HG03159 (cell line): ENCODE measurements around the gene RBBP8NL.
"Not testable (repeated sequence)": the region's sequence is repeated elsewhere in the genome, so short reads cannot be mapped to it uniquely, and the experiment has no call there.

Experiments used
- ATAC-seq: cut with Tn5 transposase; IDR thresholded peaks from one replicate; pipeline ENCODE4 v1.9.1; 2021; ENCODE audit warnings: mild to moderate bottlenecking, moderate library complexity; ENCODE audit not compliant: unreplicated experiment

RBBP8NL gene

DNA sequence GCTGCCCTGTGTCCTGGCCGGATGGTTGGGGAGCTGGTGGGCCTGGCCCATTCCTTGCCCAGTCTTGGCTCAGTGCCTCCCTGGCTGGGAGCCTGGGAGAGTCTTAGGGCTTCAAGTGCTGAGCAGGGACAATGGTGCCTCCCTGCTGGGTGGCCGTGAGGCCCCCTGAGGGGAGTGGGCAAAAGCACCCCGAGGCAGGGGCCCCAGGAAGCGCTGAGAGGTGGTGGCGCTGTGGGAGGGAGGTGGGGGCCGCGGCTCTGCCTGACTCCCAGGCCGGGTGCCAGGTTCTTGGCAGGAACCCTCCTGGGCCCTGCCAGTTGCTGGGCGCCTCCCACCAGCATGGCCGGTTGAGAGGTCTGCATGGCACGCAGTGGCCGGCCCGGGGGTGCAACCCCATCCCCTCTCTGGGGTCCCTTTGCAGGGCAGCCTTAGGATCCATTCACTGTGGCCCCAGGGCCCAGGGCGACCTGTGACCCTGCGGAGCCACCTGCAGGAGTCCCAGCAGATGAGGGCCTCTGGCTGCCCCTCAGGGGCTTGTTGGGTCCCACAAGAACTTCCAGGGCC lies 49.6 kb downstream of the RBBP8NL start:
- ATAC-seq = no peak

DNA sequence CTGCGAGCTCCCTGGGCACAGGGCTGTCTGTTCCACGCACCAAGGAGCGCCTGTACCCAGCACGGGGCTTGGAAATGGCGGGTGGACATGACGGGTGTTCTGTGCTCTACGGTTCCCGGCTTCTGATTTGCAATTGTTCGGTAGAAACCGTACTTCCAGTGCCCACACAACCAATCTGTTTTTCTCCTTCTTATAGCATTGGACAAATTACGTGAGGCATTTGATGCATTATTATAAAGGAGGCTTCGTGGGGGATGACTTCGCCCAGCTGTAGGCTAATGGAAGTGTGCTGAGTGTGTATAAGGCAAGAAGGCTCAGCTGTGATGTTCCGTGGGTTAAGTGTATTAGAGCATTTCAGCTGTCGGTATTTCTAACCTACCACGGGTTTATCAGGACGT lies 50.3 kb downstream of the RBBP8NL start:
- no peak for ATAC-seq

DNA sequence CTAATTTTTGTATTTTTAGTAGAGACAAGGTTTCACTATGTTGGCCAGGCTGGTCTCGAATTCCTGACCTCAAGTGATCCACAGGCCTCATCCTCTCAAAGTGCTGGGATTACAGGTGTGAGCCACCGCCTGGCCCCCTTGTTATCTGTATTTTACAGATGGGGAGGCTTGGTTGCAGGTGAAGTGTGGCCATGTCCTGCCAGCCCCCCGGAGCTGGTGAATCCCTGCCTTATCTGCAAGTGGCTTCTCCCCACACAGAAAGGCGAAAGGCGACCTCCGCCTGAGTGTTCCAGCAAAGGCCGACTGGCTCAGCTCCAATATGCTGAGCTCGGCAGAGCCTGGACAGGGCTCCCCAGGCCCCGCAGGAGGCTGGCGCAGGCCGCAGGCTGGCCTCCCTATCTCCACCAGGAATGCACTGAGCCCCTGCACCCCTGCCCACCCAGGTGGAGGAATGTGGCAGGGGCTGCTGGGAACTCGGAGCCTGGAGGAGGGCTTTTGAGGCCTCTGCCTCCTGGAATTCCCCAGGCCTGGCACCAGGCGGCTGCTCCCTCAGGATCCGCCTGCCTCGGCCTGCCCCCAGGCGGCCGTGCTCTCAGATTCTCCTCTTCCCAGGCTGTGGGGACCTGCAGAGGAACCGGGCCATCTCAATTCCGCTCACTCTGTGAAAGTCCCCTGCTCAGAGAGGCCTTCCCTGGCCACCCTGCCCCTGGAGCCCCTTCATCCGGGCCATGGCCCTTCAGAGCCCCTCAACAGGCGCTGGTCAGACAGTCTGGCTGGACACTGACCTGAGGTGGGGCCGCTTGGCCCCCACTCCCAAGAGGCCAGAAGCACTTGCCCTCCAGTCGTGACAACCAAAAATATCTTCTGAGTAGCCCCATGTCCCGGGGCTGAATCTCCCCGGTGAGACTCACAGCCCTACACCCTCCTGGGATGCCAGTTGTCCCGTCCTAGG lies 51.0 kb downstream of the RBBP8NL start:
- no peak for ATAC-seq

DNA sequence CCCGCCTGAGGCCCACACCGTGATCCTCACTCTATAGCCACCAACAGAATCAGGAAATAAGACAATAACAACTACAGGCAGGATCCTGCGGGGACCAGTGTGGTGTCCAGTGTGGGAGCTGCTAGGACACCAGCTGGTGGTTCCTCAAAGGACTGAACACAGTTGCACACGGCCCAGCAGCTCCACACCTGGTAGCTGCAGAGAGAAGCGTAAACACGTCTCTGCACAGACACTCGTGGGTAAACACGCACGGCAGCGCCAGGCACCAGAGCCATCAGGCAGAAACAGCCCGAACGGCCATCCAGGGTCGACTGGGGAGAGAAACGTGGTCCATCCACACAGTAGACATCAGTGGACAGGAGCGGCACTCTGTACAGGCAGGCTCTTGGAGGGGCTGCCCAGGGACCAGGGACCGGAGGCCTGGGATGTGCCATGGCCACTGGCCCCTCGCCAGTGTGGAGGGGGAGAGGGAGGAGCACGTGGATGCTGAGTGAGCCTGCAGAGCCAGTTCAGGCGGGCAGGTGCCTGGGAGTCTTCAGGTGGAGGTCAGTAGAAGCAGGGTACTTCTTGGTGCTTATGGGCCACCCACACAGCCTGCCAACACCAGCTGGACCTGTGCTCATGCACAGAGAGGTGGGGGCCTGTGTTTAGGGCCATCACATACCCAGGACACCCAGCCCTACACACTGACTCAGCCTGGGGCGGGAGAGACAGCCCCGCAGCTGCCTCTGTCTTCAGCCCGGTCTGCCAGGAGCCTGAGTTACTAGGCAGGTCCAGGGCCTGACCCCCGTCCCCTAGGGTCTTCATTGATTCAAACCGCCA lies 52.8 kb downstream of the RBBP8NL start:
- ATAC-seq = no peak

DNA sequence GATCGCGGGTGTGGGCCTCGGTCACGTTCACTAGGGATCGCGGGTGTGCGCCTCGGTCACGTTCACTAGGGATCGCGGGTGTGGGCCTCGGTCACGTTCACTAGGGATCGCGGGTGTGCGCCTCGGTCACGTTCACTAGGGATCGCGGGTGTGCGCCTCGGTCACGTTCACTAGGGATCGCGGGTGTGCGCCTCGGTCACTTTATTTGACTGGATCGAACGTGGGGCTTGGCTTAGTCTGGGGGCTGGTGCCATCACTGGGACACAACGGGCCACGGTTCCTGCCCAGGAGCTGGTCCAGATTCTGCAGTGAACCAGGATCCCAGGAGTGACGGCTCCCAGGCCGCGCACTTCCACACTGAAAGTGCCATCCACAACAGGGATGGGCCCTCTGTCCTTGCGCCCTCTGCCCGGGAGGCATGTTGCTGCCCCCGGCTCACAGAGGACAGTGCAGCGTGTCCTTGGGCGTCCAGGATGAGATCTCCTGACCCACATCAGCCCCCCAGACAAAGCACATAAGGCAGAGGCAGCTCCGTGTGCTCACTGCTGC lies 53.6 kb downstream of the RBBP8NL start:
- not testable (repeated sequence) for ATAC-seq

DNA sequence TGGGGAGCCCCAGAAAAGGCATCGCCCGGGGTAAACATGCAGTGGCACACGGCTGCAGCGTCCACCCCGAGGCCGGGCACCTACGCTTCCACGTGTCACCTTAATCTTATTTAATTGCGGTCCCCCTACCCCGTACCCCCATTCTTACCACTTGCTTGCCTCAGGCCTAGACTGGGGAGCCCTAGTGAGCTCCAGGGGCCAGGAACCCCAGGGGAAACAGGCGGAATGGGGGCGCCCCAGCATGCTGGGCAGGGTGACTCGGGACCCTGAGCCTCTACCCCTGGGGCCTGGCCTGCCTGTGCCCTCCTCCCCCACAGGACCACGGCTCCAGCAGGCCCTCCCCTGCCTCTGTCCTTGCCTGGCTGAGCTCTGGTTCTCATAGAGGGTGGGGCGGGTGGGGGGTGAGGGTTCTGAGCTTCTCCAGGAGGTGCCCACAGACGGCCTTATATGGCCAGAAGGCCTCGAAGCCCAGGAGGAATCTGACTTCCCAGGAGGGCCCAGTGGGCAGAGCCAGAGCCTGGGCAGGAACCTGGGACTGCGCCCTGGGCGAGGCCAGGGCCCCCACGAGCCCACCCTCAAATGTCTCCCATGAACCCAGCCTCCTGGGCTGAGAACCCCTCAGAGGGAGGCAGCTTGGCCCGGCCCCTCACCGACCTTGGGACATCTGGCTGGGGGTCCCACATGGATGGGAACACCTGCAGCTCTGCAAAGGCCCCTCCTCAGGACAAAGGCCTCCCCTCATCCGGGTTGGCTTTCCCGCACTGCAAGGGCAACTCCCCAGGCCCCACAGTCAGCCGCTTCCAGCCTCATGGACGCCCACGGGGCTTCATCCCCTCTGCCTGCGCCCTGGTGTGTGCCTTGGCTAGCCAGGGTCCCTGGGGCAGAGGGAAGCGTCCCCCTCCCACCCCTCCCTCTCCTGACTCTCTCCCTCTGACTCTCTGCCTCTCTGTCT lies 55.0 kb downstream of the RBBP8NL start:
- ATAC-seq = no peak

DNA sequence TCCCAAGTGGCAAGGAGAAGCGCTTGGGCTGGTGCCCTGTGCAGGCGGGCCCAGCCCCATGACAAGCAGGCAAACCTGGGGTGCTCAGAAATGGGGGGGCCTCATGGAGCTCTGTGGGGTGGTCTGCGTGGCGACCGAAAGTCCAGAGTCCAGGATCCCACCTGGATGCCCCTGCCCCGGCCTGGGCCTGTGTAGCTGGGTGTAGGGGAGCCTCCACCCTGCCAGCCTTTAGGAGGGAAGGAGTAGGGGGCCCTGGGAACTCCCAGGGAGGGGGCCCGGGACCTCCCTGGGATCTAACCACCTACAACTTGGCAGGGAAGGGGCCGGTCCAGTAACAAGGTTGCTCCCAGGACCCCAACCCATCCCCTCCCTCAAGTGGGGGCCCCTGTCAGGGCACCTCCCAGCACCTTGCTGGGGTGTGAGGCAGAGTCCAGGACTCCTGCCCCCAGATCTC lies 55.7 kb downstream of the RBBP8NL start:
- no peak for ATAC-seq

DNA sequence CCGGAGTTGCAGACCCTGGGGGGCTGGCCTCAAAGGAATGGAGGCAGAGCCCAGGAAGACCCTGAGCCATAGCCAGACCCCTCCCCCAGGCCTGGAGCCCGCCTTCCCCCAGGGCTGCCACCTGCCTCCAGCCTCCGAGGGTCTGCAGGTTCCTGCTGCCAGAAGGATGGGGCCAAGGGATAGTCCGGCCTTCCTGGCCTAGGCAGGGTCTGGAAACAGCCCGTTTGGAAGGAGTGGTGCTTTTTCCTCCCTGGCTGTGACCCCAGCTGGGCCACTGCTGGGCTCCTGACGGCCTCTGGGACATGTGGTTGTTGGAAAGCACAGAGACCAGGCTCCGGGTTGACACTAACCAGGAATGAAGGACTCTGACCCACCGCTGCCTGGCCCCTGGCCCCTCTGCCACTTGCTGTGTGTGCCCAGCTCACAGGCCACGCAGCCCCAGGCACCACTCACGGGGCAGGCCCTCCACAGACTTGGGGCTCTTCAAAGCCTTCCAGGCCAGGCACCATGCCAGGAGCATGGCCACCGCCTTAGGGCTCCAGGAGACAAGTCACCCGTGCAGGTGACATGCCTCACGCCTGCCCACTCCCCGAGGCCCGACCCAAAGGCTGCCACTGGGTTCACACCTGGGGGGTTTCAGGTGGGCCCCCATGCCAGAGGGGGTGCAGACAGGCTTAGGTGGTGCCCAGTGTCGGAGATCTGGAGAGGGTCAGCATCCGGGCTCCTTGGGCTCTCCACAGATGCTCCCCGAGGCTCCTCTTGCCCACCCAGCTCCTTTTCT lies 56.3 kb downstream of the RBBP8NL start:
- no peak for ATAC-seq

DNA sequence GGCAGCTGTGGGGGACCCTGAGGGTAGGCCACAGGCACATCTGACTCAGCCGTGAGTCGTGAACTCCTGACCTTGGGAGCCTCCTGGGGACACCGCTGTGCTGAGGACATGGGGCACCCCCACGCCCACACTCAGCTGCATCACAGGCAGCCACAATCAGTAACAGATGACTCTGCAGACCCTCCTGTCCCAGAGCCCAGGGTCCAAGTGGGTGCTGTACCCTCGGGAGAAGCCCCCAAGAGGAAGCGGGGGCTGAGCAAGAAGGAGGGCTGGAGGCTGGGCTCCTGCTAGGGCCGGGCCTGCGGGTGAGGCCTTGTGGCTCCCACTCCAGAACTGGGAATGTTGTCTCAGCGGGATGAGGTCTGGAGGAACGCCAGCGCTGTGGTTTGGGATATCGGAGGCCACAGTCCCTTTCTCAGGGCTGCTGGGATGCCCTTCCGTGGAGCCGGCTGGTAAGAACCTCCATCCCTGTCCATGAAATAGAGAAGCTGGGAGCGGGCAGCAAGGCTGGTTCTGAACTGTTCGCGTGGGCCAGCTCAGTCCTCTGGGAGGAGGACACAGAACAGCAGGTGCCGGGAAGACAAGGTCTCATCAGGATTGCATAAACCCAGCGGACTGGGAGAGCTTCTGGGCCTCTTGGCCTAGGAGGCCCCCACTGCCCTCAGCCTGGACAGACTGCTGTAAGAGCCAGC lies 57.1 kb downstream of the RBBP8NL start:
- ATAC-seq = no peak

DNA sequence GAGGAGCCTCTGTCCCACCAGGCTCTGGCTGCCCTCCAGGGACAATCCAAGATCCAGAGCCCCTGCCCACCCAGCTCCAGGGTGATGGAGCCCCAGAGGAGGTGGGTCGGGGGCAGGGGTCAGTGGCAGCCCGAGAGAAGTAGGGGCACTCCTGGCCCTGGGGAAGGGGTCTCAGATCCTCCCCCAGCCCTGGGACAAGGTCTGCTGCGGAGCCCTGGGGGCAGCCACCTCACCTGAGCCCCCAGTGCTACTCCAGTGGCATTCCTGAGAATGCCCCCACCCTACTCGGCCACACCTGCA lies 57.6 kb downstream of the RBBP8NL start:
- no peak for ATAC-seq

DNA sequence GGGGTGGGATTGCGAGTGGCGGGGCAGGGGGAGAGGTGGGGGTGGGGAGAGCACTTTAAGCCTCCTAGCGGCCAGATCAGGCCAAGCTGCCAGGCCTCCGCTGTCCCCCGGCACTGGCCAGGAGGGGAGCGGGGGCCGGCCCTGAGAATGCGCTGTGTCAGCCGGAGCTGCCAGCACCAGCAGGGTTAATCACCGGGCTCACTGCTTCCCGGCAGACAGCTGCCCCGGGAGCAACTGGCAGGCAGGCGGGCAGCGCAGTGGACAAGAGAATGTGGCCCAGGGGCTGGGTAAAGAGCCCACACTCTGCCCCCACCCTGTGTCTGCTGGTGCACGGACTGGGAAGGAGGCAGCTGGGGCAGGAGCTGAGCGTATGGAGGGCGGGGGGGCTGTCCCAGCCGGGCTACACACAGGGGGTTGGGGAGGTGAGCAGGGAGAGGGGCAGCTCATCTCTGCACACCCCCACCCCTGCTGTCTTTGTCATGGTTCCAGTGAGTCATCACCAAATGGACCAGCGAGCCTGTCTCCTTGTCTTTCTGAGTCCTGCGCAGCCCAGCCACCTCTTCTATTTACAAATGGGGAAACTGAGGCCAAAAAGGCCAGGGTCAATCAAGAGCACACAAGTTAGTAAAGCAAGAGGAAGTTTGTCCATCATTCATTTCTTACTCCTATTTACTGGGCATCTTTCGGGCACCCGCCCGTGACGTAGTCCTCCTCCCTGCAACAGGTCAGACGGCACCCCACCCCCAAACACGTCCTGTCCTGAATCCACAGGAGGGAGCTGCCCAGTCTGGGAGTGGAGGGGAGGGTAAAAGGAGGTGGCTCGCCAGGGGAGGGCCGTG lies 58.1 kb downstream of the RBBP8NL start:
- no peak for ATAC-seq

DNA sequence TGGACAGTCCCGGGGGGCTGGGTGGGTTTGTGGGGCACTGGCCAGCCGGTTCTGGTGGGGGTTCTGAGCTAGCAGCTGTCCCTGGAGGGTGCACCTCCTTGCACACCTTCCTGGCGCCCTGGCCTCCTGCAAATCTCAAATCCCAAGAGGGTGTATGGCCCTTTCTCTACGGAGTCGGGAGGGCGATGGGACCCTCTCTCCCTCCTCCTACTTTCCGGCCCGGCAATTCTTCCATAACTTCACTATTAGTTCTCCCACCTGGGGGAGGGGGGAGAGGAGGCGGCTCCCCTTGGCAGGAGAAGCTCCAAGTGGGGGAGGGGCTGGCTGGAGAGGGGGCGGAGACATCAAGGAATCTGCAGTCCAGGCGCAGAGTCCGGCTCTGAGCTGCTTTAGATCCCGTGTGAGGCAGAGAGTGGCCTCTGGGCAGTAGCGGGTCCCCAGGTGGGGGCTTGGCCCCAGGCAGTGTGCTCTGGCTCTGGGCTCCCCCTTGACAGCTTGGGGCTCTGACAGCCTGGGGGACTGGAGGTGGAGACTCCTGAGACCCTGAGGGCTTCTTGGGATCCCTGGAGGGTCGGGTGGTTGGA lies 58.9 kb downstream of the RBBP8NL start:
- no peak for ATAC-seq

DNA sequence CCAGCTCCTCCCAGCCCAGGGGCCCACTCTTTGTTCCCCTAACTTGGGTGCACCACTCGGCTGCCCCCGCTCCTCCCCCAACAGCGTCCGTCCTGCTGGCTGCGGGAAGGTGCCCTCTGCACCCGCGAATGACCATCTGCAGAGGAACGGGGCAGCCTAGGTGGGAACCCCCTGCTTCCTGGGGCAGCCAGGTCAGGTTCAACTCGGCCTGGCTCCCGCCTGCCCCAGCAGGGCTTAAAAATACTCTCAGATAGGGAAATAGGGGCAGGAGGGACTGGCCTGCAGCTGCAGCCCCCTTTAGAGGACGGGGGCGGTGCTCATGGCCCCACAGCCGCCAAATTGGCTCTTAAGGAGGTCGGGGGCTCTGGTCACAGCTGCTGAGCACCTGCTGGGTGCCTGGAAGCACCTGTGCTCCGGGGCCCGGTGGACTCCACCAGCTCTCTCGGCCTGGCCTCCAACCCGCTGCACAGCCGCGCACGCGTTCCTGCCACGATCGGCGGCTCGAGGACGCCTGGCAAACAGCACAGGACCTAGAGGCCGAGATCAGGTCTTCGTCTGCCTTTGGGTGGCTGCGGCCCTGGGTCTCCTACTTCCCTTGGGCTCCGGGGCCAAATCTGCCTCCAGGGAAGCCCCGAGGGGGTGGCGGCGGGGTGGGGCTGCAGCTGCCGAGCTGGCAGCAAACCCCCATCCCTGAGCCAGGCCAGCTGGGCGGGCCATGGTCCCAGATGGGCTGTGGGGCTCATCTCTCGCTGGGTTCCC lies 59.5 kb downstream of the RBBP8NL start:
- no peak for ATAC-seq

DNA sequence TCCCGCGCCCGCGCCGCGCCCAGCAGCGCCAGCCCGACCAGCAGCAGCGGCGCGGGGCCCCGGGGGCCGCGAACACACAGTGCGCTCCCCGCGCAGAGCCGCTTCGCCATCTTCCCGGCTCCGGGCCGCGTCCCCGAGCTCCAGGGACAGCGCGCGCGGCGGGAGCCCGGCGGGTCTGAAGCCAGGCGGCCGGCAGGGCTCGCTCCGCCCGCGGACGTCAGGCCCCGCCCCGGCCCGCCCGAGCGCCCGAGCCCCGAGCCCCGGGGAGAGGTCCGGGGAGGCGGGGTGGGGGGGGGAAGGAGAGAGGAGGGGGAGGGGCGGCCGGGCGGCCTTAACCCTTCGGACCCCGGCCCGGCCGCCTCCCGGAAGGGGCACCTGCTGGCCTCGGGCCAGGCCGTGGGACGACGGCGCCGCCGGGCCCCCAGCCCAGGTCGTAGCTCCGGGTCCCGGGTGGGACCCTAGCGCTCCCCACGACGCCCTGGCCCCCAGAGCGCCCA lies 60.2 kb downstream of the RBBP8NL start, which contains the start of gene LAMA5:
TSS of gene LAMA5 (minus strand) at position 177 of the 497 bp plus-strand sequence. CDS start at position 110, 67 bp downstream.
- no peak for ATAC-seq

DNA sequence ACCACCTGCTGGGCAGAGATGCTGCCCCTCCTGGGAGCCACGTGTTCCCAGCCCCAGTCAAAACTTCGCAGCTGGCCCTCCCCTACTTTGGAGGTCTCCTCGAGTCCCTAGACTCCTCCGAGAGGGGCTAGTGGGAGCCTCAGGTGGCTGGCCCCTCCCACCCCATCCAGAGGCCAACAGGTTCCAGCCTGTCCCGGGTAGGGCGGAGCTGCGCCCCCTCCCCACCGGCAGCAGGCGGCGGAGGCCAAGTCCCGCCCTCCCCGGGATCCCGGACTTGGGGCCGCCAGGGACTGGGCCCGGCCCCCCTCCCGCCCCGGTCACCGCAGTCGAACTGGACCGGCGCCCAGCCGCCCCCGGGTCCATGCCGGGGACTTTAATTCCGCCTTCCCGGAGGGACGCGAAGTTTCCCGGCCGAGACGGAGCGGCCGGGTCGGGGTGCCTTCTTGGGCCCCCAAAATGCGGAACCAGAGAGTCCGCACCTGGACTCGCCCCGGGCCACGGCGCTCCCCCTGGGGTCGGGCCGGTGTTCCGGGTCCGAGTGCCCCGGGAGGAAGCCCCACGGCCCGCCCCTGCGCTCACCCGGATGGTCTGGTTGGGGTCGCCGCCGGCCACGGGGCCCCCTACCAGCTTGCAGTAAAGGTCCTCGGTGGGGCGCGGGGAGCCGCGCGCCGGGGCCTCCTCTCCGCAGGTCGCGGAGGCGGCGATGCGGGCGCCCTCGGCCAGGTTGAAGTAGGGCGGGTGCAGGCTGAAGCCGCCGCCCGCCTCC lies 60.8 kb downstream of the RBBP8NL start:
- no peak for ATAC-seq
